ENCODE measurements around the gene BHMT.

Gene BHMT

DNA sequence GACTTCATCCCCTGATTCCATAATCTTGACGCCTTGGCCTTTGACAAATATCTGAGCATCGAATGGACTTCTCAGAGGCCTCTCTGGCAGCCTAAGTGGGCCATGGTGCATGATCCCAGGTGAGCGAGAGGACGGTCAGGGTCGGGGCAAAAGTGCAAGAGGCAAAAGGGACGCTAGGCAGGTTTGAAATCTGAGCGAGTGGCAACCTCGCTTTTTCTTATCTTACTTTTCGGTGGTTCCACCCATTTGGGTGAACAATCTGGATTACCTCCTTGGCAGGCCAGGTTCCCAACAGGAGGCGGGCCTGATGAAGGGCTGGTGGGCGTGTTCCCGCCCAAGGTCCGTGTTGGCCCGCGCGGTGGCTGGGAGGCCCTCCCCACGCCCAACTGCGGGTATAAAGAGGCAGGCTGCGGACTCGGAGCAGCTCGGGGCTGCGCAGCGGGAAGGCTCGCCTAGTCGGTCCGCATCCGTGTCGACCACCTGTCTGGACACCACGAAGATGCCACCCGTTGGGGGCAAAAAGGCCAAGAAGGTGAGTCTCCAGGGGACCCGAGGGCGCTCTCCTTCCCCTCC is at the start of gene BHMT:
BHMT (plus strand) TSS at position 423 of the 573 bp plus-strand sequence; CDS start at position 500, 77 bp downstream.
- H3K9me3 ChIP-seq (ENCODE audit: control insufficient read depth in 2 of 2, low read length in 2 of 2) = no peaks in the 10 kb centered on the region
- no peaks in the 10 kb centered on the region for H3K4me1 ChIP-seq (ENCODE audit: control insufficient read depth in 2 of 2, insufficient read depth in 2 of 2, low read length in 2 of 2)
- peaks cover 15 to 18% of the 10 kb centered on the region in 2 donors for H3K27me3 ChIP-seq (ENCODE audit: control insufficient read depth in 2 of 2, insufficient read depth in 2 of 2, low read length in 2 of 2)
- H3K9ac ChIP-seq (ENCODE audit: low read depth in 1 of 2, low read length in 2 of 2) = no peak within 1 kb of the TSS
- no peaks in the 10 kb centered on the region for H3K36me3 ChIP-seq (ENCODE audit: control insufficient read depth in 2 of 2, insufficient read depth in 2 of 2, low read length in 2 of 2)
- no peak within 1 kb of the TSS for H3K4me3 ChIP-seq (ENCODE audit: low read length in 2 of 2)
- no peak within 1 kb of the TSS for H3K27ac ChIP-seq (ENCODE audit: low read depth in 2 of 2, low read length in 2 of 2)

- Histone ChIP-seq H3K4me1 (ENCODE audit: control insufficient read depth in 2 of 2, insufficient read depth in 2 of 2, low read length in 2 of 2) (no peaks in the 10 kb centered on the region), H3K36me3 (ENCODE audit: control insufficient read depth in 2 of 2, insufficient read depth in 2 of 2, low read length in 2 of 2) (no peaks in the 10 kb centered on the region), H3K27ac (ENCODE audit: low read depth in 2 of 2, low read length in 2 of 2) (no peak overlapping the region), H3K27me3 (ENCODE audit: control insufficient read depth in 2 of 2, insufficient read depth in 2 of 2, low read length in 2 of 2) (no peaks in the 10 kb centered on the region), H3K9me3 (ENCODE audit: control insufficient read depth in 2 of 2, low read length in 2 of 2) (no peaks in the 10 kb centered on the region), H3K9ac (ENCODE audit: low read depth in 1 of 2, low read length in 2 of 2) (no peak overlapping the region), H3K4me3 (ENCODE audit: low read length in 2 of 2) (no peak overlapping the region)
Observed at GRCh38 chr5:79062436-79062835, 49.2 kb upstream of the BHMT start.

DNA sequence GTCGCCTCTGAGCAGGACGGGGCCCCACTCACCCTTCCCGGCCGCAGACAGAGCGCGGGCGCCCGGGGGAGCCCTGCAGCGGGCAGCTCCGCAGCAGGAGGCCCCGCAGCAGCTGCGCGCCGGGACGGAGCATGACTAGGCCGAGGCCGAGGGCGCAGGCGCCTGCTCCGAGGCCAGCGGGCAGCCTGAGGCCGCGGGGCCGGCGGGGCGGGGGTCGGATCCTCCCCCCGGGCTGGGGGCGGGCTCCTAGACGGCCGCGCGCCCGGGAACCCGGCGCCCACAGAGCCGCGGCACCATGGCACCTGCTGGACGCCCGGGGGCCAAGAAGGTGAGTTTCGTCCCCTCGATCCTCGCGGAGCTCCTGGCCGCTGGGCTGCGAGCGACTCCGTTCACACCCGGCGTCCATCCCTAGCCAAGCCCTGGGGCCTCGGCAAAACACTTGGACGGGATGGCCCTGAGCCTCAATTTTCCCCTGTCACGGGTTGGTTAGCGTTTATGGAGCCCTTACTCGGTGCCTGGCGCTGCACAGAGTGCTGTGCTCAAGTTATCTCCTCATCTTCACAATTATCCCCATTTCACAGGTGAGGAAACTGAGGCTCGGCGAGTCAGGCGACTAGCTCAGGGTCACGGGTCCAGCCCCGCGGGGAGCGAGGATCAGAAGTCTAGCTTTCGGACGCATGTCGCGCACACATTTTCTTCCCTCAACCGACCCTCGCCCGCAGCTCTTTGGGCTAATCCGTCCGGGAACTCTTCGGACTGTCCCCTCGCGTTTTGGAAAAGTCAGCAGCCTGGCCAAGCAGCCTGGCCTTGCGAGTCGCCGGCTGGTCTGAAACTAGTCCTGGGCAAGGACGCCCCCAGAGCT is 41.9 kb upstream of the BHMT start, which contains the start of the genes BHMT2 and DMGDH:
BHMT2 (plus strand) TSS at position 280 of the 862 bp plus-strand sequence; CDS start at position 296, 16 bp downstream.
DMGDH (minus strand) TSS at position 187 of the 862 bp plus-strand sequence; CDS start at position 133, 54 bp downstream.
- H3K36me3 ChIP-seq (ENCODE audit: control insufficient read depth in 2 of 2, insufficient read depth in 2 of 2, low read length in 2 of 2) = no peaks in the 10 kb centered on the region
- H3K4me1 ChIP-seq (ENCODE audit: control insufficient read depth in 2 of 2, insufficient read depth in 2 of 2, low read length in 2 of 2) = no peaks in the 10 kb centered on the region
- H3K27me3 ChIP-seq (ENCODE audit: control insufficient read depth in 2 of 2, insufficient read depth in 2 of 2, low read length in 2 of 2) = peaks cover 3 to 4% of the 10 kb centered on the region in 2 donors
- H3K27ac ChIP-seq (ENCODE audit: low read depth in 2 of 2, low read length in 2 of 2) = no peak within 1 kb of the TSS
- H3K4me3 ChIP-seq (ENCODE audit: low read length in 2 of 2) = peak within 1 kb of the TSS; percentile 28 to 30
- H3K9me3 ChIP-seq (ENCODE audit: control insufficient read depth in 2 of 2, low read length in 2 of 2) = no peaks in the 10 kb centered on the region
- H3K9ac ChIP-seq (ENCODE audit: low read depth in 1 of 2, low read length in 2 of 2) = no peak within 1 kb of the TSS

DNA sequence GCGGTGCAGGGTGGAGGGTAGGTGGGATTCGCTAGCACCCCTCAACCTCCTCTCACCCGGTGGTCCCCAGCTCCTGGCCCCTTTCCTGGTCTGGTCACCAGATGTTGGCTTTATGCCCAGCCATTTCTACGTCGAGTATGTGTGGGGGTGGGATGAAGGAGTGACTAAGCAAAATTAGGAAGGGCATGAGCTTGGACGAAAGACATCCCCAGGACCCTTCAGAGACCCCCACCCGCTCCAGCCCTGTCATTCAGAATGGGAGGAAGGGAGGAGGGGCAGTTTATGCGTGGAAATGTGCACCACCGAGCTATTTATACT is 41.3 kb upstream of the BHMT start:
- H3K36me3 ChIP-seq (ENCODE audit: control insufficient read depth in 2 of 2, insufficient read depth in 2 of 2, low read length in 2 of 2) = no peaks in the 10 kb centered on the region
- H3K4me1 ChIP-seq (ENCODE audit: control insufficient read depth in 2 of 2, insufficient read depth in 2 of 2, low read length in 2 of 2) = no peaks in the 10 kb centered on the region
- H3K9me3 ChIP-seq (ENCODE audit: control insufficient read depth in 2 of 2, low read length in 2 of 2) = no peaks in the 10 kb centered on the region
- H3K27ac ChIP-seq (ENCODE audit: low read depth in 2 of 2, low read length in 2 of 2) = no peak overlapping the region
- no peak overlapping the region for H3K9ac ChIP-seq (ENCODE audit: low read depth in 1 of 2, low read length in 2 of 2)
- peak overlapping the region; percentile 28 to 30 for H3K4me3 ChIP-seq (ENCODE audit: low read length in 2 of 2)
- peaks cover 3 to 4% of the 10 kb centered on the region in 2 donors for H3K27me3 ChIP-seq (ENCODE audit: control insufficient read depth in 2 of 2, insufficient read depth in 2 of 2, low read length in 2 of 2)

GRCh38 chr5:79074641-79075040 is 37.0 kb upstream of the BHMT start:
- Histone ChIP-seq H3K4me3 (ENCODE audit: low read length in 2 of 2) (no peak overlapping the region), H3K9me3 (ENCODE audit: control insufficient read depth in 2 of 2, low read length in 2 of 2) (no peaks in the 10 kb centered on the region), H3K9ac (ENCODE audit: low read depth in 1 of 2, low read length in 2 of 2) (no peak overlapping the region), H3K36me3 (ENCODE audit: control insufficient read depth in 2 of 2, insufficient read depth in 2 of 2, low read length in 2 of 2) (no peaks in the 10 kb centered on the region), H3K4me1 (ENCODE audit: control insufficient read depth in 2 of 2, insufficient read depth in 2 of 2, low read length in 2 of 2) (no peaks in the 10 kb centered on the region), H3K27ac (ENCODE audit: low read depth in 2 of 2, low read length in 2 of 2) (no peak overlapping the region), H3K27me3 (ENCODE audit: control insufficient read depth in 2 of 2, insufficient read depth in 2 of 2, low read length in 2 of 2) (peaks cover 2 to 4% of the 10 kb centered on the region in 2 donors)

DNA sequence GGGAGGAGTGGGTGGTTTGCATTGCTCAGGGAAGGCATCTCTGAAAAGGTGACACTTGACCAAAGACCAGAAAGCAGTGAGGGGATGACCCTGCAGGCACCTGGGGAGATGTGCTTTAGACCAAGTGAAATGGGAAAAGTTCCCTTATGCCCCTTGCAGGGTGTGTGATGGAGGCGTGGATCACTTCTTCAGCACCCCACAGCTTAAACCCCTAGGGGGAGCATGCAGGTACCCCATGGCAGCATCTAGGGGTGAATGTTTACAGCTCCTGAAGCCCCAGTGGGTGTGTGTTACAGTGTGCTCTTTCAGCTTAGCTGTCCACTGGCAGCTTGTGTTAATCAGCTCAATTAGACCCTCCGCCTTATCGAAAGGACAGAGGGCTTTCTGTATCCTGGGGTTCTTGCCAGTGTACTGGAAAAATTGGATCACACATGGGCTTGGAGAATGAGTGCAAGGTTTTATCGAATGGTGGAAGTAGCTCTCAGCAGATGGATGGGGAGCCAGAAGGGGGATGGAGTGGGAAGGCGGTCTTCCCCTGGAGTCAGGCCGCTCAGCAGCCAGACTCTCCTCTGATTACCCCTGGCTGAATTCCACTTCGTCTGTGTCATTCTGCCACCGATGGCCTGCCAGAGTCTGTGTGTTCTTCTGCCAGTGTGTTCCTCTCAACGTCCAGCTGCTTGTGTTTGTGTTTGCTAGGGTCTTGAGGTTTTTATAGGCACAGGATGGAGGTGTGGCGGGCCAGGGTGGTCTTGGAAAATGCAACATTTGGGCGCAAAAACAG is 35.8 kb upstream of the BHMT start:
- no peak overlapping the region for H3K4me3 ChIP-seq (ENCODE audit: low read length in 2 of 2)
- H3K9ac ChIP-seq (ENCODE audit: low read depth in 1 of 2, low read length in 2 of 2) = no peak overlapping the region
- H3K36me3 ChIP-seq (ENCODE audit: control insufficient read depth in 2 of 2, insufficient read depth in 2 of 2, low read length in 2 of 2) = no peaks in the 10 kb centered on the region
- no peaks in the 10 kb centered on the region for H3K4me1 ChIP-seq (ENCODE audit: control insufficient read depth in 2 of 2, insufficient read depth in 2 of 2, low read length in 2 of 2)
- peaks cover 0 to 4% of the 10 kb centered on the region in 2 donors for H3K27me3 ChIP-seq (ENCODE audit: control insufficient read depth in 2 of 2, insufficient read depth in 2 of 2, low read length in 2 of 2)
- no peak overlapping the region for H3K27ac ChIP-seq (ENCODE audit: low read depth in 2 of 2, low read length in 2 of 2)
- H3K9me3 ChIP-seq (ENCODE audit: control insufficient read depth in 2 of 2, low read length in 2 of 2) = no peaks in the 10 kb centered on the region

- Histone ChIP-seq H3K9me3 (ENCODE audit: control insufficient read depth in 2 of 2, low read length in 2 of 2) (no peaks in the 10 kb centered on the region), H3K4me1 (ENCODE audit: control insufficient read depth in 2 of 2, insufficient read depth in 2 of 2, low read length in 2 of 2) (no peaks in the 10 kb centered on the region), H3K27me3 (ENCODE audit: control insufficient read depth in 2 of 2, insufficient read depth in 2 of 2, low read length in 2 of 2) (no peaks in the 10 kb centered on the region), H3K4me3 (ENCODE audit: low read length in 2 of 2) (no peak overlapping the region), H3K27ac (ENCODE audit: low read depth in 2 of 2, low read length in 2 of 2) (no peak overlapping the region), H3K9ac (ENCODE audit: low read depth in 1 of 2, low read length in 2 of 2) (no peak overlapping the region), H3K36me3 (ENCODE audit: control insufficient read depth in 2 of 2, insufficient read depth in 2 of 2, low read length in 2 of 2) (no peaks in the 10 kb centered on the region)
Observed at GRCh38 chr5:79076819-79077218, 34.8 kb upstream of the BHMT start.

GRCh38 chr5:79077680-79078365 is 33.8 kb upstream of the BHMT start:
- no peaks in the 10 kb centered on the region for H3K4me1 ChIP-seq (ENCODE audit: control insufficient read depth in 2 of 2, insufficient read depth in 2 of 2, low read length in 2 of 2)
- no peaks in the 10 kb centered on the region for H3K36me3 ChIP-seq (ENCODE audit: control insufficient read depth in 2 of 2, insufficient read depth in 2 of 2, low read length in 2 of 2)
- H3K4me3 ChIP-seq (ENCODE audit: low read length in 2 of 2) = no peak overlapping the region
- H3K9ac ChIP-seq (ENCODE audit: low read depth in 1 of 2, low read length in 2 of 2) = no peak overlapping the region
- H3K27ac ChIP-seq (ENCODE audit: low read depth in 2 of 2, low read length in 2 of 2) = no peak overlapping the region
- H3K27me3 ChIP-seq (ENCODE audit: control insufficient read depth in 2 of 2, insufficient read depth in 2 of 2, low read length in 2 of 2) = no peaks in the 10 kb centered on the region
- no peaks in the 10 kb centered on the region for H3K9me3 ChIP-seq (ENCODE audit: control insufficient read depth in 2 of 2, low read length in 2 of 2)

DNA sequence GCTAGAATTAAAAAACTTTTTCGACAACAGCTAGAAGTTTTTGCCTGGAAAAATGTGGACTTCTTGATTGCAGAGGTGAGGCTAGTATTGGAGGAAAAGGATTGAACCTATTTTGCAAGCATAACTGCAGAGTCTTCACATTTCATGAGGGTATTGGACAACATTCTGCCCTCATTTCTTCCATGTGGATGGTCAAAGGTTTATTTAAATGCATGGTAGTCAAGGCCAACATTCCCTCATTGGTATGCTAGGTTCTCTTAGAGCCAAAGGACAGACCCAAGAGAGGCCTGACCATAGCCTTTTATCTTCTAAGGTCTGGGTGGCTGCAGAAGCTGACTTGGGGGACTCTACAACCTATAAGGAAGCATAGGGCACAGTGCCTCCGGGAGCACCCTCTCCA is 30.8 kb upstream of the BHMT start:
- H3K36me3 ChIP-seq (ENCODE audit: control insufficient read depth in 2 of 2, insufficient read depth in 2 of 2, low read length in 2 of 2) = no peaks in the 10 kb centered on the region
- no peak overlapping the region for H3K27ac ChIP-seq (ENCODE audit: low read depth in 2 of 2, low read length in 2 of 2)

More for the DNA sequence above, 30.8 kb upstream of the BHMT start:
- no peaks in the 10 kb centered on the region for H3K27me3 ChIP-seq (ENCODE audit: control insufficient read depth in 2 of 2, insufficient read depth in 2 of 2, low read length in 2 of 2)
- H3K4me1 ChIP-seq (ENCODE audit: control insufficient read depth in 2 of 2, insufficient read depth in 2 of 2, low read length in 2 of 2) = no peaks in the 10 kb centered on the region
- H3K9ac ChIP-seq (ENCODE audit: low read depth in 1 of 2, low read length in 2 of 2) = no peak overlapping the region
- no peaks in the 10 kb centered on the region for H3K9me3 ChIP-seq (ENCODE audit: control insufficient read depth in 2 of 2, low read length in 2 of 2)
- no peak overlapping the region for H3K4me3 ChIP-seq (ENCODE audit: low read length in 2 of 2)

All from mucosa of rectum (tissue), 2 donors.